H1 (cell line): ENCODE measurements around the gene KRTAP4-9. TPM values are rescaled to one million over a fixed set of nuclear protein-coding genes. Genes with fewer than 3 reads are reported as not detected.

Source experiments
- ASH2L ChIP-seq: fragments of 200-600, 300-600 bp; sonication (generic); IDR thresholded peaks from one replicate; pipeline ENCODE4 v1.7.1; 2017; ENCODE audit warnings: low read length
- BRCA1 ChIP-seq: IDR thresholded peaks from 2 replicates; pipeline ENCODE4 v1.6.1; 2012; ENCODE audit warnings: low read depth, low read length, improper control_type of control experiment
- KDM1A ChIP-seq: fragments of 200-600, 300-600 bp; sonication (generic); IDR thresholded peaks from 2 replicates; pipeline ENCODE4 v1.7.1; 2016; ENCODE audit warnings: mild to moderate bottlenecking, low read length, borderline replicate concordance
- POLR2A ChIP-seq, 2 experiments: IDR thresholded peaks; 1 replicate in 1 of 2; 2 replicates in 1 of 2; pipeline ENCODE4 v1.6.1; 2011; ENCODE audit warnings: low read depth in 2 of 2, low read length in 2 of 2, mild to moderate bottlenecking in 2 of 2; ENCODE audit errors: control extremely low read depth in 1 of 2
- POLR2AphosphoS5 ChIP-seq: IDR thresholded peaks from 2 replicates; pipeline ENCODE4 v1.6.1; 2011; ENCODE audit warnings: low read depth, low read length
- POU5F1 ChIP-seq: IDR thresholded peaks from 2 replicates; pipeline ENCODE4 v1.6.1; 2011; ENCODE audit warnings: low read depth, mild to moderate bottlenecking, low read length, moderate library complexity
- TCF12 ChIP-seq: IDR thresholded peaks from 2 replicates; pipeline ENCODE4 v1.6.1; 2011; ENCODE audit warnings: low read depth, mild to moderate bottlenecking, low read length
- polyA plus RNA-seq, 7 experiments: library from polyadenylated mRNA; depleted of rRNA in 3 of 7; stranded (reverse) in 5 of 7; unstranded in 2 of 7; fragments of >200 nt in 5 of 7; fragments of 200-250 nt in 2 of 7; gene quantifications; 1 replicate in 5 of 7; 2 replicates in 1 of 7; 4 replicates in 1 of 7; pipeline versions ENCODE4 v1.2.1 to v1.2.3, GENCODE V29; 2011 to 2013; ENCODE audit warnings: missing spikeins in 2 of 7, mixed read lengths in 2 of 7
- total RNA-seq: library from RNA; stranded (reverse); fragmentation: NEBNext Ultra II Directional; extraction: Animal tissue kit (Norgen Biotek cat#: 25700); gene quantifications from 2 replicates; pipeline ENCODE4 v1.2.1, GENCODE V29; 2021
- TF ChIP-seq, protein P1 (sequence below): fragments of 300-600 bp; sonication (generic); IDR thresholded peaks from 2 replicates; pipeline ENCODE4 v1.7.1; 2012; ENCODE audit warnings: low read length, moderate library complexity, mild to moderate bottlenecking, inconsistent platforms; ENCODE audit not compliant: insufficient replicate concordance

The KRTAP4-9 gene
- total and polyA plus RNA-seq, 2 of the 8 experiments (the other 6 are each of a cell fraction or from before 2014, with no cell fraction given), result not detected

DNA sequence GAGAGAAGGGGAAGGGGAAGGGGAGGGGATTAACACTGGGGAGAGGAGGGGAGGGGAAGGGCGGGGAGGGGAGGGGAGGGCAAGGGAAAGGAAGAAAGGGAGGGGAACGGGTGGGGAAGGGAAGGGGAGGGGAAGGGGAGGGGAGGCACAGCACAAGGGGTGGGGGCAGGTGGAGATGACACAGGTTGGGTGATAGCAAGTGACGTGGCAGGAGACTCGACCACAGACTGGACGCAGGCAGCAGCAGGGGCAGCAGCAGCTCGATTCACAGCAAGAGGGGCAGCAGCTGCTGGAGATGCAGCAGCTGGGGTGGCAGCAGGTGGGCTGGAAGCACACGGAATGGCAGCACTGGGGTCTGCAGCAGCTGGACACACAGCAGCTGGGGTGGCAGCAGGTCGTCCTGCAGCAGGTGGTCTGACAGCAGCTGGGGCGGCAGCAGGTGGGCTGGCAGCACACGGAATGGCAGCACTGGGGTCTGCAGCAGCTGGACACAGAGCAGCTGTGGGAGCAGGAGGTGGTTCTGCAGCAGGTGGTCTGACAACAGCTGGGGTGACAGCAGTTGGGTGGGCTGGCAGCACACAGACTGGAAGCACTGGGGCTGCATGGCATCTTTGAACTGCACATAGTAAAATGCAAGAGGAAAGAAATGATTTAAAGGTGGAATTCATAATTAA lies 3.5 kb upstream of the KRTAP4-9 start, which contains the start of gene KRTAP4-16 (continued):
- TF ChIP-seq, protein P1, sequence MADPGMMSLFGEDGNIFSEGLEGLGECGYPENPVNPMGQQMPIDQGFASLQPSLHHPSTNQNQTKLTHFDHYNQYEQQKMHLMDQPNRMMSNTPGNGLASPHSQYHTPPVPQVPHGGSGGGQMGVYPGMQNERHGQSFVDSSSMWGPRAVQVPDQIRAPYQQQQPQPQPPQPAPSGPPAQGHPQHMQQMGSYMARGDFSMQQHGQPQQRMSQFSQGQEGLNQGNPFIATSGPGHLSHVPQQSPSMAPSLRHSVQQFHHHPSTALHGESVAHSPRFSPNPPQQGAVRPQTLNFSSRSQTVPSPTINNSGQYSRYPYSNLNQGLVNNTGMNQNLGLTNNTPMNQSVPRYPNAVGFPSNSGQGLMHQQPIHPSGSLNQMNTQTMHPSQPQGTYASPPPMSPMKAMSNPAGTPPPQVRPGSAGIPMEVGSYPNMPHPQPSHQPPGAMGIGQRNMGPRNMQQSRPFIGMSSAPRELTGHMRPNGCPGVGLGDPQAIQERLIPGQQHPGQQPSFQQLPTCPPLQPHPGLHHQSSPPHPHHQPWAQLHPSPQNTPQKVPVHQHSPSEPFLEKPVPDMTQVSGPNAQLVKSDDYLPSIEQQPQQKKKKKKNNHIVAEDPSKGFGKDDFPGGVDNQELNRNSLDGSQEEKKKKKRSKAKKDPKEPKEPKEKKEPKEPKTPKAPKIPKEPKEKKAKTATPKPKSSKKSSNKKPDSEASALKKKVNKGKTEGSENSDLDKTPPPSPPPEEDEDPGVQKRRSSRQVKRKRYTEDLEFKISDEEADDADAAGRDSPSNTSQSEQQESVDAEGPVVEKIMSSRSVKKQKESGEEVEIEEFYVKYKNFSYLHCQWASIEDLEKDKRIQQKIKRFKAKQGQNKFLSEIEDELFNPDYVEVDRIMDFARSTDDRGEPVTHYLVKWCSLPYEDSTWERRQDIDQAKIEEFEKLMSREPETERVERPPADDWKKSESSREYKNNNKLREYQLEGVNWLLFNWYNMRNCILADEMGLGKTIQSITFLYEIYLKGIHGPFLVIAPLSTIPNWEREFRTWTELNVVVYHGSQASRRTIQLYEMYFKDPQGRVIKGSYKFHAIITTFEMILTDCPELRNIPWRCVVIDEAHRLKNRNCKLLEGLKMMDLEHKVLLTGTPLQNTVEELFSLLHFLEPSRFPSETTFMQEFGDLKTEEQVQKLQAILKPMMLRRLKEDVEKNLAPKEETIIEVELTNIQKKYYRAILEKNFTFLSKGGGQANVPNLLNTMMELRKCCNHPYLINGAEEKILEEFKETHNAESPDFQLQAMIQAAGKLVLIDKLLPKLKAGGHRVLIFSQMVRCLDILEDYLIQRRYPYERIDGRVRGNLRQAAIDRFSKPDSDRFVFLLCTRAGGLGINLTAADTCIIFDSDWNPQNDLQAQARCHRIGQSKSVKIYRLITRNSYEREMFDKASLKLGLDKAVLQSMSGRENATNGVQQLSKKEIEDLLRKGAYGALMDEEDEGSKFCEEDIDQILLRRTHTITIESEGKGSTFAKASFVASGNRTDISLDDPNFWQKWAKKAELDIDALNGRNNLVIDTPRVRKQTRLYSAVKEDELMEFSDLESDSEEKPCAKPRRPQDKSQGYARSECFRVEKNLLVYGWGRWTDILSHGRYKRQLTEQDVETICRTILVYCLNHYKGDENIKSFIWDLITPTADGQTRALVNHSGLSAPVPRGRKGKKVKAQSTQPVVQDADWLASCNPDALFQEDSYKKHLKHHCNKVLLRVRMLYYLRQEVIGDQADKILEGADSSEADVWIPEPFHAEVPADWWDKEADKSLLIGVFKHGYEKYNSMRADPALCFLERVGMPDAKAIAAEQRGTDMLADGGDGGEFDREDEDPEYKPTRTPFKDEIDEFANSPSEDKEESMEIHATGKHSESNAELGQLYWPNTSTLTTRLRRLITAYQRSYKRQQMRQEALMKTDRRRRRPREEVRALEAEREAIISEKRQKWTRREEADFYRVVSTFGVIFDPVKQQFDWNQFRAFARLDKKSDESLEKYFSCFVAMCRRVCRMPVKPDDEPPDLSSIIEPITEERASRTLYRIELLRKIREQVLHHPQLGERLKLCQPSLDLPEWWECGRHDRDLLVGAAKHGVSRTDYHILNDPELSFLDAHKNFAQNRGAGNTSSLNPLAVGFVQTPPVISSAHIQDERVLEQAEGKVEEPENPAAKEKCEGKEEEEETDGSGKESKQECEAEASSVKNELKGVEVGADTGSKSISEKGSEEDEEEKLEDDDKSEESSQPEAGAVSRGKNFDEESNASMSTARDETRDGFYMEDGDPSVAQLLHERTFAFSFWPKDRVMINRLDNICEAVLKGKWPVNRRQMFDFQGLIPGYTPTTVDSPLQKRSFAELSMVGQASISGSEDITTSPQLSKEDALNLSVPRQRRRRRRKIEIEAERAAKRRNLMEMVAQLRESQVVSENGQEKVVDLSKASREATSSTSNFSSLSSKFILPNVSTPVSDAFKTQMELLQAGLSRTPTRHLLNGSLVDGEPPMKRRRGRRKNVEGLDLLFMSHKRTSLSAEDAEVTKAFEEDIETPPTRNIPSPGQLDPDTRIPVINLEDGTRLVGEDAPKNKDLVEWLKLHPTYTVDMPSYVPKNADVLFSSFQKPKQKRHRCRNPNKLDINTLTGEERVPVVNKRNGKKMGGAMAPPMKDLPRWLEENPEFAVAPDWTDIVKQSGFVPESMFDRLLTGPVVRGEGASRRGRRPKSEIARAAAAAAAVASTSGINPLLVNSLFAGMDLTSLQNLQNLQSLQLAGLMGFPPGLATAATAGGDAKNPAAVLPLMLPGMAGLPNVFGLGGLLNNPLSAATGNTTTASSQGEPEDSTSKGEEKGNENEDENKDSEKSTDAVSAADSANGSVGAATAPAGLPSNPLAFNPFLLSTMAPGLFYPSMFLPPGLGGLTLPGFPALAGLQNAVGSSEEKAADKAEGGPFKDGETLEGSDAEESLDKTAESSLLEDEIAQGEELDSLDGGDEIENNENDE, result no peak
- TF ChIP-seq KDM1A (no peak), POLR2A (IDR thresholded peaks at IDR 0.05; ENCODE audit: control extremely low read depth in 1 of 2, low read depth in 2 of 2, low read length in 2 of 2) (no peak), POU5F1 (no peak), ASH2L (no peak), TCF12 (no peak), BRCA1 (no peak), POLR2AphosphoS5 (no peak)
